HepG2 (cell line): ENCODE measurements around the gene B3GNT9. TPM values are rescaled to one million over a fixed set of nuclear protein-coding genes. Genes with fewer than 3 reads are reported as not detected.

Source experiments
- ATAC-seq: fragments of 200-7000 bp; cut with Tn5 transposase; 3 replicates; pipeline ENCODE4 v1.9.1; 2020; ENCODE audit warnings: mild to moderate bottlenecking, moderate library complexity
- BruUV-seq: library from RNA; stranded (reverse); fragments of 400-500 nt; replicated peaks from 2 replicates; lab custom pipeline; 2021; lab: Mats Ljungman, UMichigan
- CTCF ChIA-PET: fragments of 300-600 bp; formaldehyde crosslinking; extraction: SDS; loops from one replicate; lab custom pipeline; 2021; ENCODE audit warnings: low total read pairs, inconsistent platforms, low intra/inter-chr PET ratio; lab: Yijun Ruan, JAX
- POLR2A ChIA-PET: fragments of 350-600 bp; sonication (Branson Sonifier 250); formaldehyde crosslinking; loops from one replicate; lab custom pipeline; 2020; ENCODE audit warnings: antibody characterized with exemption, inconsistent platforms; lab: Yijun Ruan, JAX
- DNase-seq: peaks from one replicate; pipeline ENCODE4 v3.0.0-alpha.2; 2015; ENCODE audit warnings: low spot score
- FAIRE-seq: peaks from 3 replicates; lab custom pipeline; 2011; peaks lifted over from hg19 to GRCh38; lab: Jason Lieb, UNC
- H2AFZ ChIP-seq: one replicate; pipeline ENCODE4 v1.6.1; 2011; ENCODE audit warnings: low read length, inconsistent platforms
- H3K27ac ChIP-seq: fragments of 300-600 bp; 3 replicates; pipeline ENCODE4 v1.8.0; 2011; ENCODE audit warnings: mixed run types, mild to moderate bottlenecking, mixed read lengths, low read length, inconsistent platforms; ENCODE audit not compliant: insufficient read depth; ENCODE audit errors: extremely low read length
- H3K27me3 ChIP-seq, 2 experiments: fragments of 200-600 bp in 1 of 2; 2 replicates in 1 of 2; 3 replicates in 1 of 2; pipeline versions ENCODE4 v1.6.0 to v1.8.0; 2011; ENCODE audit warnings: low read length in 2 of 2, mild to moderate bottlenecking in 2 of 2, moderate library complexity in 2 of 2, inconsistent platforms in 1 of 2; ENCODE audit not compliant: insufficient read depth in 2 of 2, control insufficient read depth in 1 of 2
- H3K36me3 ChIP-seq, 2 experiments: fragments of 200-600 bp in 1 of 2; replicated peaks in 1 of 2; 2 replicates in 1 of 2; 3 replicates in 1 of 2; pipeline versions ENCODE4 v1.5.1 to v1.8.0; 2011; ENCODE audit warnings: low read length in 2 of 2, inconsistent platforms in 1 of 2; ENCODE audit not compliant: insufficient read depth in 2 of 2, control insufficient read depth in 1 of 2
- H3K4me1 ChIP-seq: 2 replicates; pipeline ENCODE4 v1.5.1; 2012; ENCODE audit warnings: low read length, inconsistent platforms; ENCODE audit not compliant: insufficient read depth
- H3K4me2 ChIP-seq: 2 replicates; pipeline ENCODE4 v1.6.0; 2011; ENCODE audit warnings: low read depth, low read length, inconsistent platforms
- H3K4me3 ChIP-seq, 3 experiments: fragments of 200-600 bp in 1 of 3; sonication (generic), shearing (Covaris generic) in 1 of 3; replicated peaks in 1 of 3; 2 replicates each; pipeline ENCODE4 v1.5.1; 2011 to 2016; ENCODE audit warnings: low read length in 3 of 3, inconsistent platforms in 2 of 3, low read depth in 2 of 3, mild to moderate bottlenecking in 2 of 3, control low read depth in 1 of 3, mixed read lengths in 1 of 3; ENCODE audit not compliant: insufficient read depth in 1 of 3
- H3K79me2 ChIP-seq: one replicate; pipeline ENCODE4 v1.6.1; 2011; ENCODE audit warnings: low read length, inconsistent platforms; ENCODE audit not compliant: insufficient read depth
- H3K9ac ChIP-seq: 2 replicates; pipeline ENCODE4 v1.6.0; 2011; ENCODE audit warnings: mild to moderate bottlenecking, low read depth, low read length, inconsistent platforms; ENCODE audit not compliant: insufficient read depth
- H3K9me3 ChIP-seq: 2 replicates; pipeline ENCODE4 v1.5.1; 2012; ENCODE audit warnings: mild to moderate bottlenecking, low read length
- H4K20me1 ChIP-seq: 2 replicates; pipeline ENCODE4 v1.6.0; 2011; ENCODE audit warnings: inconsistent platforms, mild to moderate bottlenecking, low read length, moderate library complexity; ENCODE audit not compliant: insufficient read depth
- DZIP1 ChIP-seq: sonication (generic); formaldehyde crosslinking; IDR thresholded peaks from 2 replicates; pipeline ENCODE4 v1.5.0; 2020; ENCODE audit warnings: mild to moderate bottlenecking, missing genetic modification reagents
- FOXO1 ChIP-seq: sonication (generic); formaldehyde crosslinking; IDR thresholded peaks from 2 replicates; pipeline ENCODE4 v1.4.0; 2020; ENCODE audit warnings: missing genetic modification reagents
- GMEB2 ChIP-seq: IDR thresholded peaks from 2 replicates; pipeline ENCODE4 v1.6.1; 2016; ENCODE audit warnings: missing biosample characterization, missing genetic modification reagents, low read depth
- IRF9 ChIP-seq: sonication (generic); formaldehyde crosslinking; IDR thresholded peaks from 2 replicates; pipeline ENCODE4 v1.8.0; 2022; ENCODE audit warnings: missing genetic modification reagents, mild to moderate bottlenecking, borderline replicate concordance
- NBN ChIP-seq: fragments of 450-650 bp; conservative IDR thresholded peaks from 2 replicates; pipeline ENCODE4 v1.6.1; 2017
- NCOA5 ChIP-seq: sonication (generic); formaldehyde crosslinking; IDR thresholded peaks from 2 replicates; pipeline ENCODE4 v1.4.0; 2020; ENCODE audit warnings: missing genetic modification reagents
- PCBP2 ChIP-seq: fragments of 200-400 bp; formaldehyde crosslinking; optimal IDR thresholded peaks from 2 replicates; pipeline ENCODE3; 2018; ENCODE audit warnings: low read length, low read depth; ENCODE audit not compliant: poor library complexity, severe bottlenecking
- SP2 ChIP-seq: sonication (generic); formaldehyde crosslinking; IDR thresholded peaks from 2 replicates; pipeline ENCODE4 v1.5.1; 2020; ENCODE audit warnings: mild to moderate bottlenecking, missing genetic modification reagents
- TCF12 ChIP-seq, 2 experiments: fragments of 450-650 bp in 1 of 2; sonication (generic) in 1 of 2; formaldehyde crosslinking in 1 of 2; IDR thresholded peaks; 2 replicates each; pipeline versions ENCODE4 v1.6.1 to v1.8.0; 2017 to 2022; ENCODE audit warnings: antibody characterized with exemption in 1 of 2, mild to moderate bottlenecking in 1 of 2, missing genetic modification reagents in 1 of 2, moderate library complexity in 1 of 2
- TIGD3 ChIP-seq: sonication (generic); formaldehyde crosslinking; IDR thresholded peaks from 2 replicates; pipeline ENCODE4 v1.5.1; 2020; ENCODE audit warnings: mild to moderate bottlenecking, missing genetic modification reagents, borderline replicate concordance
- ZNF552 ChIP-seq: sonication (generic); formaldehyde crosslinking; IDR thresholded peaks from 2 replicates; pipeline ENCODE4 v1.9.0; 2022; ENCODE audit warnings: missing genetic modification reagents, mild to moderate bottlenecking, borderline replicate concordance
- ZNF704 ChIP-seq: sonication (generic); formaldehyde crosslinking; IDR thresholded peaks from 2 replicates; pipeline ENCODE4 v1.8.1; 2023; ENCODE audit warnings: mild to moderate bottlenecking, inconsistent platforms, moderate library complexity, missing genetic modification reagents, borderline replicate concordance
- WGBS: methylation state at CpG from one replicate; pipeline ENCODE4 v1.1.6; 2017; ENCODE audit warnings: low lambda C conversion rate; 5-methylcytosine and 5-hydroxymethylcytosine counted together
- in situ Hi-C: cut with HindIII; loops from 2 replicates; pipeline ENCODE4 v1.10.0; 2017; ENCODE audit warnings: low pct_unique_long_range_greater_than_20kb; ENCODE audit not compliant: extremely low pct_ligation_motif_present
- intact Hi-C: fragments of 100-400 bp; cut with micrococcal nuclease; formaldehyde crosslinking; loops from one replicate; pipeline ENCODE4 v1.10.0; 2022; ENCODE audit not compliant: unreplicated experiment
- polyA plus RNA-seq, 8 experiments: library from polyadenylated mRNA; depleted of rRNA in 3 of 8; stranded (reverse) in 7 of 8; unstranded in 1 of 8; fragments of >200 nt; fragmentation: Illumina TruSeq in 4 of 8; extraction: Trizol in 4 of 8; gene quantifications; 2 replicates each; pipeline versions ENCODE4 v1.2.1 to v1.2.3, GENCODE V29; 2011 to 2016; ENCODE audit warnings: low read depth in 4 of 8, missing spikeins in 1 of 8, mixed read lengths in 1 of 8; ENCODE audit not compliant: insufficient read depth in 1 of 8
- total RNA-seq, 5 experiments: library from RNA; depleted of rRNA; stranded (reverse); fragments of >200 nt; fragmentation: Illumina TruSeq; extraction: Trizol; gene quantifications; 2 replicates each; pipeline ENCODE4 v1.2.3, GENCODE V29; 2016; ENCODE audit warnings: low read depth in 1 of 5

The B3GNT9 gene
- total and polyA plus RNA-seq, 2 of the 13 experiments (the other 11 are each of a cell fraction or from before 2014, with no cell fraction given): 1.5 to 3.1 TPM

GRCh38 chr16:67164599-67165061, 13.8 kb upstream of the B3GNT9 start, which contains the start of gene HSF4 (continued):
- TF ChIP-seq ZNF704 (CRISPR knock-in tag): no peak
- no peak for TF ChIP-seq IRF9 (CRISPR knock-in tag)
- no peak for TF ChIP-seq DZIP1 (CRISPR knock-in tag)
- TF ChIP-seq TCF12 (IDR thresholded peaks at IDR 0.05): no peak
- TF ChIP-seq TCF12 (CRISPR knock-in tag; IDR thresholded peaks at IDR 0.05): 0 out of 2 replicates have a peak, but pooled peaks have one; percentile 68
- TF ChIP-seq ZNF552 (CRISPR knock-in tag): peak; percentile 75; the same call in 1 of the 2 replicates
- TF ChIP-seq, all 625 proteins: peak for 326

- ChIA-PET CTCF (no interaction called here), POLR2A (no interaction called here)
- no peaks in the 10 kb centered on the region for H4K20me1 ChIP-seq
- WGBS: 82% methylated on average over 33 of the region's 34 CpGs
- no peak overlapping the region for H3K27ac ChIP-seq
- H3K79me2 ChIP-seq: no peaks in the 10 kb centered on the region
- no peaks in the 10 kb centered on the region for H3K36me3 ChIP-seq
- no peak overlapping the region for H3K4me3 ChIP-seq
- peaks cover 39% of the 10 kb centered on the region for H3K4me1 ChIP-seq
- peaks cover 9 to 38% of the 10 kb centered on the region in 2 experiments for H3K27me3 ChIP-seq
- no peak for ATAC-seq
- H2AFZ ChIP-seq: no peak overlapping the region
- no peaks in the 10 kb centered on the region for H3K9me3 ChIP-seq
- H3K4me2 ChIP-seq: 0 out of 2 replicates have a peak overlapping the region, but pooled peaks have one; percentile 80
- intact Hi-C loops (no loop called here), in situ Hi-C loops (no loop called here)
- no peak for FAIRE-seq
- no TSS peak for BruUV-seq
- no peak overlapping the region; the same call in 1 of the 2 replicates for H3K9ac ChIP-seq
- DNase-seq: no peak
- TF ChIP-seq TIGD3 (CRISPR knock-in tag) (no peak), NBN (no peak), GMEB2 (CRISPR knock-in tag) (no peak), SP2 (no peak), FOXO1 (CRISPR knock-in tag) (no peak), PCBP2 (peak; percentile 59), NCOA5 (CRISPR knock-in tag) (no peak)
Observed at GRCh38 chr16:67163999-67164558, 13.3 kb upstream of the B3GNT9 start.
